H9 (cell line): ENCODE data around the gene SLC19A1. TPM values are rescaled to one million over a fixed set of nuclear protein-coding genes. Genes with fewer than 3 reads are reported as not detected.

Source experiments
- DNase-seq: peaks from one replicate; pipeline ENCODE4 v3.0.0-alpha.2; 2017
- H2AFZ ChIP-seq: one replicate; pipeline ENCODE4 v1.6.1; 2013; ENCODE audit warnings: mild to moderate bottlenecking, low read length, control low read depth, moderate library complexity
- H2AK5ac ChIP-seq: 2 replicates; pipeline ENCODE4 v1.6.1; 2013; ENCODE audit warnings: low read length, control low read depth, mixed read lengths; ENCODE audit not compliant: insufficient read length
- H2BK120ac ChIP-seq: one replicate; pipeline ENCODE4 v1.6.1; 2013; ENCODE audit warnings: low read depth, mild to moderate bottlenecking, low read length, control low read depth, inconsistent platforms; ENCODE audit not compliant: poor library complexity, severe bottlenecking
- H2BK12ac ChIP-seq: 2 replicates; pipeline ENCODE4 v1.6.1; 2013; ENCODE audit warnings: low read length, control low read depth, mixed read lengths, low read depth; ENCODE audit not compliant: insufficient read length
- H2BK15ac ChIP-seq: 2 replicates; pipeline ENCODE4 v1.6.1; 2013; ENCODE audit warnings: low read depth, low read length, control low read depth
- H2BK20ac ChIP-seq: one replicate; pipeline ENCODE4 v1.6.1; 2013; ENCODE audit warnings: low read depth, mild to moderate bottlenecking, low read length, control low read depth, inconsistent platforms; ENCODE audit not compliant: poor library complexity, severe bottlenecking
- H2BK5ac ChIP-seq: 2 replicates; pipeline ENCODE4 v1.6.1; 2013; ENCODE audit warnings: low read length, control low read depth, mixed read lengths; ENCODE audit not compliant: insufficient read length
- H3K14ac ChIP-seq: 2 replicates; pipeline ENCODE4 v1.6.1; 2013; ENCODE audit warnings: low read length, control low read depth; ENCODE audit not compliant: insufficient read depth
- H3K18ac ChIP-seq: 2 replicates; pipeline ENCODE4 v1.6.1; 2013; ENCODE audit warnings: low read depth, mild to moderate bottlenecking, mixed read lengths, low read length, control low read depth; ENCODE audit not compliant: insufficient read length
- H3K23ac ChIP-seq: 2 replicates; pipeline ENCODE4 v1.6.1; 2013; ENCODE audit warnings: low read length, control low read depth, mixed read lengths, low read depth; ENCODE audit not compliant: insufficient read length
- H3K23me2 ChIP-seq: 2 replicates; pipeline ENCODE4 v1.6.1; 2013; ENCODE audit warnings: low read depth, mild to moderate bottlenecking, mixed read lengths, low read length, control low read depth; ENCODE audit not compliant: insufficient read length, poor library complexity, severe bottlenecking
- H3K27ac ChIP-seq: 2 replicates; pipeline ENCODE4 v1.5.1; 2013; ENCODE audit warnings: low read length, control low read depth, mixed read lengths, low read depth; ENCODE audit not compliant: insufficient read length
- H3K27me3 ChIP-seq: 2 replicates; pipeline ENCODE4 v1.6.1; 2013; ENCODE audit warnings: low read length, control low read depth, inconsistent platforms; ENCODE audit not compliant: insufficient read depth
- H3K4ac ChIP-seq: 2 replicates; pipeline ENCODE4 v1.6.1; 2013; ENCODE audit warnings: low read depth, mild to moderate bottlenecking, control low read depth, inconsistent platforms, low read length, moderate library complexity
- H3K4me1 ChIP-seq: 2 replicates; pipeline ENCODE4 v1.6.1; 2013; ENCODE audit warnings: low read length, control low read depth, inconsistent platforms; ENCODE audit not compliant: insufficient read depth
- H3K4me2 ChIP-seq: 2 replicates; pipeline ENCODE4 v1.6.1; 2013; ENCODE audit warnings: low read length, control low read depth, mixed read lengths; ENCODE audit not compliant: insufficient read length, insufficient read depth
- H3K56ac ChIP-seq: 2 replicates; pipeline ENCODE4 v1.6.1; 2013; ENCODE audit warnings: low read depth, mild to moderate bottlenecking, mixed read lengths, low read length, control low read depth; ENCODE audit not compliant: insufficient read length
- H3K79me1 ChIP-seq: 2 replicates; pipeline ENCODE4 v1.6.1; 2013; ENCODE audit warnings: low read depth, mild to moderate bottlenecking, moderate library complexity, low read length, control low read depth, inconsistent platforms; ENCODE audit not compliant: insufficient read depth, poor library complexity, severe bottlenecking
- H3K79me2 ChIP-seq: 2 replicates; pipeline ENCODE4 v1.6.1; 2013; ENCODE audit warnings: low read length, control low read depth, inconsistent platforms; ENCODE audit not compliant: insufficient read depth
- H3K9ac ChIP-seq: 2 replicates; pipeline ENCODE4 v1.6.1; 2013; ENCODE audit warnings: low read length, control low read depth, mixed read lengths; ENCODE audit not compliant: insufficient read length; ENCODE audit errors: extremely low read depth
- H3K9me3 ChIP-seq: one replicate; pipeline ENCODE4 v1.6.1; 2013; ENCODE audit warnings: low read depth, low read length, inconsistent platforms; ENCODE audit not compliant: control insufficient read depth
- H3T11ph ChIP-seq: one replicate; pipeline ENCODE4 v1.6.1; 2013; ENCODE audit warnings: mild to moderate bottlenecking, low read length, control low read depth, inconsistent platforms
- H4K20me1 ChIP-seq: one replicate; pipeline ENCODE4 v1.6.1; 2013; ENCODE audit not compliant: control insufficient read depth, insufficient read length, insufficient read depth
- H4K5ac ChIP-seq: 2 replicates; pipeline ENCODE4 v1.6.1; 2013; ENCODE audit warnings: low read depth, mild to moderate bottlenecking, mixed read lengths, low read length, control low read depth; ENCODE audit not compliant: insufficient read length
- H4K8ac ChIP-seq: replicated peaks from 2 replicates; pipeline ENCODE4 v1.6.1; 2013; ENCODE audit warnings: low read length, control low read depth, mixed read lengths, low read depth; ENCODE audit not compliant: insufficient read length
- H4K91ac ChIP-seq: 2 replicates; pipeline ENCODE4 v1.6.1; 2013; ENCODE audit warnings: low read depth, mild to moderate bottlenecking, moderate library complexity, mixed read lengths, low read length, control low read depth; ENCODE audit not compliant: insufficient read length
- H3K27ac Mint-ChIP-seq, 3 experiments: 2 replicates in 2 of 3; 3 replicates in 1 of 3; pipeline ENCODE4 v1.8.0; 2020 to 2021; ENCODE audit warnings: mixed read lengths in 3 of 3, mild to moderate bottlenecking in 1 of 3, moderate library complexity in 1 of 3
- H3K27me3 Mint-ChIP-seq: 2 replicates; pipeline ENCODE4 v1.8.0; 2021; ENCODE audit warnings: low read depth, mild to moderate bottlenecking, moderate library complexity, mixed read lengths
- H3K36me3 Mint-ChIP-seq, 3 experiments: 2 replicates in 2 of 3; 3 replicates in 1 of 3; pipeline ENCODE4 v1.8.0; 2020 to 2021; ENCODE audit warnings: low read depth in 3 of 3, mixed read lengths in 3 of 3; ENCODE audit not compliant: insufficient read depth in 1 of 3
- H3K4me1 Mint-ChIP-seq, 2 experiments: 2 replicates each; pipeline ENCODE4 v1.8.0; 2020; ENCODE audit warnings: mixed read lengths in 2 of 2
- H3K4me3 Mint-ChIP-seq, 2 experiments: 2 replicates in 1 of 2; 3 replicates in 1 of 2; pipeline ENCODE4 v1.8.0; 2020 to 2021; ENCODE audit warnings: mild to moderate bottlenecking in 2 of 2, mixed read lengths in 2 of 2, moderate library complexity in 1 of 2
- H3K9me3 Mint-ChIP-seq, 2 experiments: 2 replicates in 1 of 2; 3 replicates in 1 of 2; pipeline ENCODE4 v1.8.0; 2020; ENCODE audit warnings: mild to moderate bottlenecking in 2 of 2, mixed read lengths in 2 of 2, moderate library complexity in 1 of 2
- WGBS: extraction: QIAGEN DNeasy Blood & Tissue Kit; methylation state at CpG from one replicate; pipeline ENCODE4 v1.1.7; 2013; ENCODE audit warnings: missing lambda C conversion rate, low lambda C conversion rate, mixed read lengths; ENCODE audit not compliant: insufficient read length; ENCODE audit errors: extremely low coverage; 5-methylcytosine and 5-hydroxymethylcytosine counted together
- total RNA-seq: library from RNA; stranded (reverse); gene quantifications from 2 replicates; pipeline ENCODE4 v1.2.1, GENCODE V29; 2021
- TF ChIP-seq, protein P1 (sequence below): fragments of 200-600 bp; sonication (generic); conservative IDR thresholded peaks from 3 replicates; pipeline ENCODE4 v1.8.0; 2021; ENCODE audit warnings: antibody characterized with exemption, mild to moderate bottlenecking

Gene SLC19A1
- total RNA-seq, 1 experiment from 2014 or later: 32.4 TPM

DNA sequence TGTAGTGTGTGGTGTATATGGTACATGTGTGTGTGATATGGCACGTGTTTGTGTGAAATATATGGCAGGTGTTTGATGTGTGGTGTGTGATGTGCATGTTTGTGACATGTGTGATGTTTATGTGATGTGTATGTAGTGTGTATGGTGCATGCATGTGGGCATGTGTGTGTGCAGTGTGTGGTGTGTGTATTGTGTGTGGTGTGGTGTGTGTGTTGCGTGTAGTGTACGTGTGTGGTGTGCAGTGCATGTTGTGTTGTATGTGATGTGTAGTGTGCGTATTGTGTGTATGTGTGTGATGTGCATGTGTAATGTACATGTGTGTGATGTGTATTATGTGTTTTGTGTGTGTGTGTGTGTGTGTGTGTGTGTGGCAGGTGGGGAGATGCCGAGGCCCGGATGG lies 65.7 kb downstream of the SLC19A1 start:
- H3K36me3 Mint-ChIP-seq: peaks cover 29 to 61% (median 37%) of the 10 kb centered on the region in 3 experiments; a peak in 6 of 7 replicates
- Histone ChIP-seq H3K79me2 (no peaks in the 10 kb centered on the region; the same call in 1 of the 2 replicates), H3K18ac (no peak overlapping the region), H4K8ac (no peak overlapping the region), H2BK15ac (no peak overlapping the region), H2BK12ac (no peak overlapping the region), H2BK20ac (no peak overlapping the region), H4K91ac (no peak overlapping the region), H3K9ac (no peak overlapping the region), H3K9me3 (no peaks in the 10 kb centered on the region), H3K4me2 (no peak overlapping the region), H3K27ac (no peak overlapping the region), H3K14ac (no peak overlapping the region), H3K27me3 (no peaks in the 10 kb centered on the region), H2BK5ac (no peak overlapping the region), H4K20me1 (no peaks in the 10 kb centered on the region), H3T11ph (no peak overlapping the region), H4K5ac (no peak overlapping the region), H3K56ac (no peak overlapping the region), H2AK5ac (no peak overlapping the region), H3K23ac (no peak overlapping the region), H3K79me1 (peaks cover 5% of the 10 kb centered on the region), H2BK120ac (no peak overlapping the region), H3K23me2 (no peaks in the 10 kb centered on the region), H3K4me1 (no peaks in the 10 kb centered on the region), H2AFZ (no peak overlapping the region), H3K4ac (no peak overlapping the region)
- peaks cover 0 to 2% of the 10 kb centered on the region in 2 experiments; a peak in 2 of 5 replicates for H3K9me3 Mint-ChIP-seq
- WGBS: 100% methylated on average over 3 of the region's 6 CpGs
- H3K27ac Mint-ChIP-seq: peak overlapping the region in 2 of 3 experiments; percentile 10 to 53; a peak in 3 of 7 replicates
- TF ChIP-seq, protein P1, sequence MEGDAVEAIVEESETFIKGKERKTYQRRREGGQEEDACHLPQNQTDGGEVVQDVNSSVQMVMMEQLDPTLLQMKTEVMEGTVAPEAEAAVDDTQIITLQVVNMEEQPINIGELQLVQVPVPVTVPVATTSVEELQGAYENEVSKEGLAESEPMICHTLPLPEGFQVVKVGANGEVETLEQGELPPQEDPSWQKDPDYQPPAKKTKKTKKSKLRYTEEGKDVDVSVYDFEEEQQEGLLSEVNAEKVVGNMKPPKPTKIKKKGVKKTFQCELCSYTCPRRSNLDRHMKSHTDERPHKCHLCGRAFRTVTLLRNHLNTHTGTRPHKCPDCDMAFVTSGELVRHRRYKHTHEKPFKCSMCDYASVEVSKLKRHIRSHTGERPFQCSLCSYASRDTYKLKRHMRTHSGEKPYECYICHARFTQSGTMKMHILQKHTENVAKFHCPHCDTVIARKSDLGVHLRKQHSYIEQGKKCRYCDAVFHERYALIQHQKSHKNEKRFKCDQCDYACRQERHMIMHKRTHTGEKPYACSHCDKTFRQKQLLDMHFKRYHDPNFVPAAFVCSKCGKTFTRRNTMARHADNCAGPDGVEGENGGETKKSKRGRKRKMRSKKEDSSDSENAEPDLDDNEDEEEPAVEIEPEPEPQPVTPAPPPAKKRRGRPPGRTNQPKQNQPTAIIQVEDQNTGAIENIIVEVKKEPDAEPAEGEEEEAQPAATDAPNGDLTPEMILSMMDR: no peak
- DNase-seq: no peak
- no peak overlapping the region for H3K4me3 Mint-ChIP-seq
- H3K4me1 Mint-ChIP-seq: peaks cover under 1% of the 10 kb centered on the region in 2 experiments; a peak in 3 of 4 replicates
- H3K27me3 Mint-ChIP-seq: no peaks in the 10 kb centered on the region; the same call in 1 of the 2 replicates
